GM18517 (cell line): ENCODE results near the gene RHOXF1.
A peak's percentile ranks its signal among the peaks of the same experiment; 100 is the strongest.
"Not testable (repeated sequence)": the region's sequence is repeated elsewhere in the genome, so short reads cannot be mapped to it uniquely, and the experiment has no call there.

Experiments
- ATAC-seq: cut with Tn5 transposase; IDR thresholded peaks from one replicate; pipeline ENCODE4 v1.9.1; 2021; ENCODE audit warnings: mild to moderate bottlenecking, moderate library complexity; ENCODE audit not compliant: unreplicated experiment

Gene RHOXF1

GRCh38 chrX:120087289-120088017 lies 28.3 kb downstream of the RHOXF1 start:
- no peak for ATAC-seq

DNA sequence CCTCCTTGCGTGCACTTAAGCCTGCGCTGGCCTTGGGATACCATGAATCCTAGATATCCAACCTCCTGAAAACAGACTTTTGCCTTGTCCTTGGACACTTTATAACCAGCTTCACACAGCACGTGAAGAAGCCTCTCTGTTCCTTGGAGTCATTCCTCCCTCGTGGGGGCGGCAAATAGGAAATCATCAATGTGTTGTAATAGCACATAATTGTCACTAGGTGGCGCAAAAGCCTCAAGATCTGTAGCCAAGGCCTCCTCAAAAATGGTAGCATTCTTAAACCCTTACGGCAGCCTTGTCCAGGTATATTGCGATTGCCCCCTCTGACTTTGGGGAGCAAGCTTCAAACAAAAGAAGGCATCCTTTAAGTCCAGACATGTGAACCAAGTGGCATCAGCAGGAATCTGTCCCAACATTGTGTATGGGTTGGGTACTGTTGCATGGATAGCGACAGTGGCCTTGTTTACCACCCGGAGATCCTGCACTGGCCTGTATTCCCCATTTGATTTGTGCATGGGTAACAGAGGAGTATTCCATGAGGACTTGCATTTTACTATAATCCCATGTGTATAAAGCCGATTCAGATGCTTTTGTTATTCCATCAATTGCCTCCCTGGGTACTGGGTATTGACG lies 30.0 kb downstream of the RHOXF1 start:
- ATAC-seq, result peak; percentile 49

DNA sequence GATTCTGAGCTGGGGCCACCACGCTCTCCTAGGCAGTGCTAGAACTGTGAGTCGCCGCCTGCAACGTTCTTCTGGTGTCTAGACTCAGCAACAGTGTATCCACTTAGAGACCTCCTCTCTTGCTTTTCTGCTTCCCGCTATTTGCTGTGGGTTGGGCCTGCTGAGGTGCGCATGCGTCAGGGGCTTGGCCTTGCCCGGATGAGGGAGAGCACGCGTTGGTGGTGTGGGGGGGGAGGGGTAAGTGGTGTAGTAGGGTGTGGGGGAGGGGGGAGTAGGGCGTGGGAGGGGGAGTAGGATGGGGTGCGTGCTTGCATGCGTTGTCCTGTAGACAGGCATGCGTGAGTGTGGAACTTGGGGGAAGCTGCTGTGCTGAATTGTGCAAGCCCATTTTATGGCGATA lies 38.1 kb downstream of the RHOXF1 start, which contains the start of gene RHOXF2B:
Gene RHOXF2B, minus strand, starts transcription at position 101 of the 400 bp plus-strand sequence. CDS start 138 bp downstream, outside the sequence.
- ATAC-seq, result not testable (repeated sequence)

GRCh38 chrX:120066169-120066568 lies 49.5 kb downstream of the RHOXF1 start:
- ATAC-seq, result not testable (repeated sequence)
